ENCODE results near the gene PSMC3IP.

The PSMC3IP gene

DNA sequence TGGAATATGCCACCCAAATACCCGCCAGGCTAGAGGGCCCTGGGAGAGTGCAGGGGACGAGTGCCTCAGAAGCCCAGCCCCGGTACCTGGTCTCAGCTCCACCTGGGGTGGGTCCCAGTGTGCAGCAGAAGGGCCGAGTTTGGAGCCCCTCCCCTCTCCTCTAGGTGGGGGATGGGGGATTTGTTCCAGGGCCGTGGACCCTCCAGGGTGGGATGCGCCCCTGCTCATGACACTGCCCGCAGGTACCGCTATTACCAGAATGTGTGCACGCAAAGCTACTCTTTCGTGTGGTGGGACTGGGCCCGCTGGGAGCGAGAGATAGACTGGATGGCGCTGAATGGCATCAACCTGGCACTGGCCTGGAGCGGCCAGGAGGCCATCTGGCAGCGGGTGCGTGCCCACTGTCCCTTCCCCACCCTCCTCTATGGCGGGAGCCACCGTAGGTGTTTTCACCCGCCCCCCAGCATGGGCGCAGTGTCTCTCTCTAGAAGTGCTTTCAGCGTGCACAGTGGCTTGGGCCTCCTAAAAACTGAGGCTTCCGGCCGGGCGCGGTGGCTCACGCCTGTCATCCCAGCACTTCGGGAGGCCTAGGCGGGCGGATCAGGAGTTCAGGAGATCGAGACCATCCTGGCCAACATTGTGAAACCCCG, 40.2 kb downstream of the PSMC3IP start:
- no peak for DNase-seq

DNA sequence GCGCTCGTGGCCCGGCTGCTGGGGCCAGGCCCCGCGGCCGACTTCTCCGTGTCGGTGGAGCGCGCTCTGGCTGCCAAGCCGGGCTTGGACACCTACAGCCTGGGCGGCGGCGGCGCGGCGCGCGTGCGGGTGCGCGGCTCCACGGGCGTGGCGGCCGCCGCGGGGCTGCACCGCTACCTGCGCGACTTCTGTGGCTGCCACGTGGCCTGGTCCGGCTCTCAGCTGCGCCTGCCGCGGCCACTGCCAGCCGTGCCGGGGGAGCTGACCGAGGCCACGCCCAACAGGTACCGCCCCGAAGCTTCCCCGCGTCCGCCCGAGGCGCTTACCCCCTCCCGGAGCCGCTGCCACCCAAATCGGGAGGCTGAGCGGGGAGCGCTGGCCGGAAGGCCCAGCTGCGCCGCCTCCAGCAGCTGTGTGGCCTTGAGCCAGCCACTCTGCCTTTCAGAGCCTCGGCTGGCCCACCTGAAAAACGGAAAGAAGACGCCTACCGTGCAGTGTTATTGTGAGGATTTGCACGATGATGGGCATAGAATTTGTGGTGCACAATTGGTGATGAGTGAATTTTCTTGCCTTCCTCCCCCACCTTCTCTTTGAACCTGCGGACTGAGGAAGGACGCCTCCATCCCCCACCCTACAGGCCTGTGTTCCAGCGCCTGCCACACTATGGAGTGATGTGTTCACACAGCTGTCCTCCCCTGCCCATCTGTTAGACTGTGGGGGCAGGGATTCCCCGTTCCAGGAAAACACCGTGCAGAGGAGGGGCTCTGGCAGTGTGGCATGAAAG, 41.0 kb downstream of the PSMC3IP start:
- peak; percentile 80 to 91 (median 81) for DNase-seq

DNA sequence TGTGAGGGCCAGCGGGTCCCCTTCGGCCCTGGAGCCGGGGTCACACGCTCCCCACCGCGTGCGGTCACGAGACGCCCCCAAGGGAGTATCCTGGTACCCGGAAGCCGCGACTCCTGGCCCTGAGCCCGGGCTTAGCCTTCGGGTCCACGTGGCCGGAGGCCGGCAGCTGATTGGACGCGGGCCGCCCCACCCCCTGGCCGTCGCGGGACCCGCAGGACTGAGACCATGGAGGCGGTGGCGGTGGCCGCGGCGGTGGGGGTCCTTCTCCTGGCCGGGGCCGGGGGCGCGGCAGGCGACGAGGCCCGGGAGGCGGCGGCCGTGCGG, 41.5 kb downstream of the PSMC3IP start, which contains the start of gene NAGLU:
NAGLU (plus strand) TSS at position 194 of the 324 bp plus-strand sequence; CDS start at position 226, 32 bp downstream.
- peak; percentile 91 to 97 (median 95) for DNase-seq

DNA sequence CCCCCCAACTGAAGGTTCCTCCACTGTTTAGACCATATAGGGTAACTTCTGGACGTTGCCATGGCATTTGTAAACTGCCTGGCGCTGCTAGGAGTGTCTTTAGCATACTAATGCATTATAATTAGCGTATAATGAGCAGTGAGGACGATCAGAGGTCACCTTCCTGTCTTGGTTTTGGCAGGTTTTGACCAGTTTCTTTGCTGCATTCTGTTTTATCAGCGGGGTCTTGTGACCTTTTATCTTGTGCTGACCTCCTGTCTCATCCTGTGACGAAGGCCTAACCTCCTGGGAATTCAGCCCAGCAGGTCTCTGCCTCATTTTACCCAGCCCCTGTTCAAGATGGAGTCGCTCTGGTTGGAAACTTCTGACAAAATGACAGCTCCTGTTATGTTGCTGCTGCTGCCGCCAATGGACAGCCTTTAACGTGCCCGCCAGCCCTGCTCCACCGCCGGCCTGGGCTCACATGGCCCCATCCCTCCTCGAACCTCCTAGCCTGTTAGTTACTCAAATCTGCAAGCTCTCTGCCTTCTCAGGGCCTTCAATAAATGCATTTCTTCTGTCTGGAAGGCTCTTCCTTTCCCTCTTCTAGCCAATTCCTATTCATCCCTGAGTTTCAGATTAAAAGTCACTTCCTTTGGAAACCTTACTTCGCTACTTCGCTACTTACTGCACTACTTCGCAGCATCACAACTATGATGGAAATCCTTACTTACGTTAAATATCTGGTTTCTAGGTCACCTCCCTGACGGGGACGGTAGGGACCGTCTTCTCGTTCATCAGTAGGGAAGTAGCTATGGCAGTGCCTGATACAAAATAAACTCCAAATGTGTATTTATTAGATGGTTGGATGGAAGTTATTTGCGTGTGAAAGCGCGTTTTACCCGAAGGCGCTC, 42.1 kb downstream of the PSMC3IP start:
- DNase-seq: no peak

DNA sequence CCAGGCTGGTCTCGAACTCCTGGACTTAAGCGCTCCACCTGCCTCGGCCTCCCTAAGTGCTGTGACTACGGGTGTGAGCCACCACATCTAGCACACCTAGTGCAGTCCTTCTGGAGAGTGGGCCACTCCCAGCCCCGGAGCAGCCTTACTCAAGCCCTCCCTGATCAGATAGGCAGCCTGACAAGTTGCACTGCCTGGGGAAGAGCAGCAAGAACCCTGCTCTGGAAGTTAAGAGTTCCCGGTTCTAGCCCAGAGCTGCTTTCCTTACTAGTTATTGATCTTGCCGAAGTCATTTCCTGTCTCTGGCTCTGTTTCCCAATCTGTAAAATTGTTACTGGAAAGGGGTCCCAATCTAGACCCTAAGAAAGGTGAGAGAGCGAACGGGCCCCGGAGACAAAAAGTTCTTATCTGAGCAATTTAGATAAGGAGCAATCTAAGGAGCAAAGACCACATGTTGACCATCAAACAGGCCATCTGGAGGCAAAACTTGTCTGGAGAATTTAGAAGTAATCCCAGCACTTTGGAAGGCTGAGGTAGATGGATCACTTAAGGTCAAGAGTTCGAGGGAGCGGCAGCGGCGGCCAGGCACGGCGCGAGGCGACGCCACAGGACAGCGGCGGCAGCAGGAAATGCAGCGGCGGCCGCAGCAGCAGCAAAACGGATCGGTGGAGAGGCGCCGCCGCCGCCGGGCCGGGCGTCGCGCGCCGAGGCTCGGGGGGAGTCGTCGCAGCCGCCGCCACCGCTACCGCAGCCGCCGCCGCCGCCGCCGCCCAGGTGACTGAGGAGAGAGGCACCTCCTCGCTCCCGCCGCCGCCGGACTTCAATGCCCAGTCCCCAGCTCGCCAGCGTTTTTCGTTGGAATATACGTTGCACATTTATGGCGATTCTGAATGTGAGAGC, 45.8 kb downstream of the PSMC3IP start:
- peak; percentile 76 to 89 (median 82) for DNase-seq

DNA sequence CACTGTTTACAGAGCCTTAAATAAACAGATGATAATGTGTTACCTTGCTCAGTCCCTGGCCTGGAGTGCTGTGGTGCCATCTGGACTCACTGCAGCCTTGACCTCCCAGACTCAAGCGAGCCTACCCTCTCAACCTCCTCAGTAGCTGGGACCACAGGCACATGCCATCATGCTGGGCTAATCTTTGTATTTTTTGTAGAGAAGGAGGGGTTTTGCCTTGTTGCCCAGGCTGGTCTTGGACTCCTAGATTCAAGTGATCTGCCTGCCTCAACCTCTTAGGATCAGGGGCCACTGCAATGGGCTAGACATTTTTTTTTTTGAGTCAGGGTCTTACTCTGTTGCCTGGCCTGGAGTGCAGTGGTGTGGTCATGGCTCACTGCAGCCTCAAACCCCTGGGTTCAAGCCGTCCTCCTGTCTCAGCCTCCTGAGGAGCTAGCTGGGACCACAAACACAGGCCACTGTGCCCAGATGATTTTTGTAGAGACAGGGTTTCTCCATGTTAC, 46.5 kb downstream of the PSMC3IP start:
- no peak for DNase-seq

DNA sequence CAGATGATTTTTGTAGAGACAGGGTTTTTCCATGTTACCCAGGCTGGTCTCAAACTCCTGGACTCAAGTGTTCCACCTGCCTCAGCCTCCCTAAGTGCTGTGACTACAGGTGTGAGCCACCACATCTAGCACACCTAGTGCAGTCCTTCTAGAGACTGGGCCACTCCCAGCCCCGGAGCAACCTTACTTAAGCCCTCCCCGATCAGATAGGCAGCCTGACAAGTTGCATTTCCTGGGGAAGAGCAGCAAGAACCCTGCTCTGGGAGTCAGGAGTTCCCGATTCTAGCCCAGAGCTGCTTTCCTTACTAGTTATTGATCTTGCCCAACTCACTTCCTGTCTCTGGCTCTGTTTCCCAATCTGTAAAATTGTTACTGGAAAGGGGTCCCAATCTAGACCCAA, 48.5 kb downstream of the PSMC3IP start:
- peak in 1 of 3 donors; percentile 22 for DNase-seq

DNA sequence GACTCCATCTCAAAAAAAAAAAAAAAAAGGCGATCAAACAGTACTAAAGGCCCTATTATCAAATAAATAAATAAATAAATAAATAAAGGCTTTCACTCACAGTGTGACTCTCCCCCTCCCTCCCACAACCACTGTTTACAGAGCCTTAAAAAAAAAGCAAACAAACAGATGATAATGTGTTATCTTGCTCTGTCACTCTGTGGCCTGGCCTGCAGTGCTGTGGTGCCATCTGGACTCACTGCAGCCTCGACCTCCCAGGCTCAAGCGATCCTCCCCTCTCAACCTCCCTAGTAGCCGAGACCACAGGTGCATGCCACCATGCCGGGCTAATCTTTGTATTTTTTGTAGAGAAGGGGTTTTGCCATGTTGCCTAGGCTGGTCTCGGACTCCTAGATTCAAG, 49.6 kb downstream of the PSMC3IP start:
- no peak for DNase-seq

DNA sequence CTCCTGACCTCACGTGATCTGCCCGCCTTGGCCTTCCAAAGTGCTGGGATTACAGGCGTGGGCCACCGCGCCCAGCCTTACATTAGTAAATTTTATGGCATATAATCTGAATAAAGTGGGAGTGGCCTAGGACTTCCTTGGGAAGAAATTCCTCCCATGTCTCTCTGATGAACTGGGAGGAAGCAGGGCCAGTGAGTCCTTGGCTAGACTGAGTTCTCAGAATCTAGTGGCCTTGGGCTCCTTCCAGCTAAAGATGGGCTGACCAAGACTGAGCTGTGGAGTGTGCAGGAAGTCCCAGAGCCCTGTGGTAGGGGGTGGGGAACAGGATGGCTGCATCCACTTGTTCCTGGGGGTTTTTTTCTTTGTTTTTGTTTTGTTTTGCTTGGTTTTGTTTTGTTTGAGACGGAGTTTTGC, 51.5 kb downstream of the PSMC3IP start:
- no peak for DNase-seq

DNA sequence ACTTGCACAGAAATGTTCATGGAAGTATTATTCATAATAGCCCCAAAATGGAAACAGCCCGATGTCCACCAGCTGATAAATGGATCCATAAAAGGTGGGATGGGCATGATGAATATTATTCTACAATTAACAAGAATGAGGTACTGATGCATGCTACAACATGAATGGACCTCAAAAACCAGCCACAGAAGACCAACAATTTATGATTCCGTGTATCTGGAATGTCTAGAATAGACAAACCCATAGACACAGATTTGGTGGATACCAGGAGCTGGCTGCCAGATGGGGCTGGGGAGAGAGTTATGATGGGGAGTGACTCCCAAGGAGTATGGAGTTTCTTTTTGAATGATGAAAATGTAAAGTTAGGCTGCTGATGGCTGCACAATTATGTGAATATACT, 52.3 kb downstream of the PSMC3IP start:
- no peak for DNase-seq

DNA sequence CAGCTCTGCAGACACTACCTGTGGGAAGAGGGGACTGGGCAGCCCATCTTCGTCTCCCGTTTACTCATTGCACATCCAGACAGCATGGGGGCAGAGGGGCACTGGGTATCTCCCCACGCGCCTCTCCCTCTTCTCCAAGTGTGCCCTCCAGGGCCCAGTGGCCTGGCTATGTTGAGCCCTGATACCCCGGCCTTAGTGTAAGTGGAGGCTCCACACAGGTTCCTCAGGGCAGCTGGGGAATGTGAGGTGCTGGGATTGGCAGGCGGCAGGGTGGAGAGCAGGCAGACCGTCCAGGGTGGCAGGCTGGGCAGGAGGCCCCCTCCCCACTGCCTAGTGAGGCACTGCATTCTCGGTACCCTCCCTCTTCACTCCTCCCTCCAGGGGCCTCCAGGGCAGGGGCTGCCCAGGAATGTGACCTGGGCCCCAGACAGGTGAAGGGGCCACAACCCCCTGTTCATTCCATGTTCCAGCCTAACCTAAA, 54.7 kb downstream of the PSMC3IP start:
- DNase-seq: no peak
